Regular cardiac myocyte (primary cell): ENCODE measurements around the gene C3orf80. TPM values are rescaled to one million over a fixed set of nuclear protein-coding genes. Genes with fewer than 3 reads are reported as not detected.

Experiments
- total RNA-seq: library from RNA; depleted of rRNA; stranded (reverse); fragments of >200 nt; gene quantifications from 2 replicates; pipeline ENCODE4 v1.2.3, GENCODE V29; 2014

C3orf80 gene
- 0.58 and 1.1 TPM in 2 replicates for total RNA-seq

DNA sequence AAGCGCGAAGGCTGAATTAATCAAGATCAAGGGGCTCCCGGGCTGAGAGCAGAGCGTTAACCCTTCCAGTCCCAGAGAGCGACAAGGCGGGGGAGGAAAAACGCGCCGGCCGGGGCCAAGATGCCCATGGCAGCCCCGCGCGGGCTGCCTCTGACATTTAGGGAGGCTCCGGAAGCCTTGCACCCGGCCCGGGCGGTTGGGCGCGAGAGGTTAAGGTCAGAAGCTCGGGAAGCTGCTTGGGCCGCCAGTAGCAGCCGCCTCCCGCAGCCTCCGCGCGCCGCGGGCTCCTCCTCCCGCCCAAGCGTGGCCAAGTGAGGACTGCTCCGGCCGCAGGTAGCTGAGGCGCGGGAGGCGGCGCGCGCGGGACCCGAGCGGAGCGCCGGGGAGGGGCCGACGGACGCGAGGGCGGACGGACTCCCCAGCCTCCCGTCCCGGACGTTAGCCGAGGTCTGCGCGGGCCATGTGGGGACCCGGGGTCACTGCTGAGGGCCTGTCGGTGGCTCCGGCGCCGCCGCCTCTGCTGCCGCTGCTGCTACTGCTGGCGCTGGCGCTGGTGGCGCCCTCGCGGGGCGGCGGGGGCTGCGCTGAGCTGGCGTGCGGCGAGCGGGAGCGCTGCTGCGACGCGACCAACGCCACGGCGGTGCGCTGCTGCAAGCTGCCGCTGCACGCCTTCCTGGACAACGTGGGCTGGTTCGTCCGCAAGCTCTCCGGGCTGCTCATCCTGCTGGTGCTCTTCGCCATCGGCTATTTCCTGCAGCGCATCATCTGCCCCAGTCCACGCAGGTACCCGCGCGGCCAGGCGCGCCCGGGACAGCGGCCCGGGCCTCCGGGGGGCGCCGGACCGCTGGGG, at the start of gene C3orf80:
Gene C3orf80, plus strand, starts transcription at position 247 of the 850 bp plus-strand sequence. Its CDS starts 214 bp downstream, at position 461.

Other genes starting within 250 kb of the C3orf80 start
- 1.2 and 1.4 TPM in 2 replicates for gene IL12A, start 236.6 kb upstream of the C3orf80 start, total RNA-seq
- gene IFT80, start 173.8 kb downstream of the C3orf80 start, total RNA-seq, result 36.8 and 76.7 TPM in 2 replicates
- gene SMC4, start 174.2 kb downstream of the C3orf80 start, total RNA-seq, result 24.8 and 127 TPM in 2 replicates
- 13.2 and 29.1 TPM in 2 replicates for gene TRIM59, start 224.4 kb downstream of the C3orf80 start, total RNA-seq